Gastrocnemius medialis (tissue), 4 donors: ENCODE measurements around the gene NFIA. TPM values are rescaled to one million over a fixed set of nuclear protein-coding genes. Genes with fewer than 3 reads are reported as not detected.

Source experiments
- ATAC-seq, 2 donors: fragments of 150-250 bp; one replicate each; pipeline ENCODE4 v1.9.1; 2016
- DNase-seq, 2 donors: peaks; one replicate each; pipeline ENCODE4 v3.0.0-alpha.2; 2019
- H3K27ac ChIP-seq, 4 donors: fragments of 200-600 bp; sonication (generic); 1 replicate in 1 of 4; 2 replicates in 3 of 4; pipeline ENCODE4 v1.5.1; 2016 to 2018; ENCODE audit warnings: mild to moderate bottlenecking in 2 of 4, moderate library complexity in 1 of 4
- H3K27me3 ChIP-seq, 3 donors: fragments of 200-600 bp; sonication (generic) in 2 of 3; 1 replicate in 1 of 3; 2 replicates in 2 of 3; pipeline versions ENCODE4 v1.5.1 to v1.6.0; 2016 to 2019; ENCODE audit warnings: mild to moderate bottlenecking in 1 of 3, moderate library complexity in 1 of 3
- H3K36me3 ChIP-seq, 2 donors: fragments of 200-600 bp; sonication (generic) in 1 of 2; one replicate each; pipeline ENCODE4 v1.5.1; 2017 to 2018
- H3K4me1 ChIP-seq, 2 donors: fragments of 200-600 bp; sonication (generic) in 1 of 2; one replicate each; pipeline ENCODE4 v1.5.1; 2016 to 2017; ENCODE audit warnings: mild to moderate bottlenecking in 2 of 2
- H3K4me3 ChIP-seq, 4 donors: fragments of 200-600 bp; sonication (generic) in 3 of 4; 1 replicate in 1 of 4; 2 replicates in 3 of 4; pipeline ENCODE4 v1.5.1; 2016 to 2019; ENCODE audit warnings: mild to moderate bottlenecking in 2 of 4
- H3K9me3 ChIP-seq, 3 donors: fragments of 200-600 bp; sonication (generic) in 2 of 3; 1 replicate in 1 of 3; 2 replicates in 2 of 3; pipeline ENCODE4 v1.5.1; 2016 to 2019
- CTCF ChIP-seq, 5 experiments: fragments of 450-650 bp in 3 of 5; fragments of 200-600 bp in 2 of 5; sonication (generic) in 2 of 5; IDR thresholded peaks in 4 of 5; conservative IDR thresholded peaks in 1 of 5; 1 replicate in 4 of 5; 2 replicates in 1 of 5; pipeline ENCODE4 v1.5.1; 2016 to 2019; ENCODE audit warnings: antibody characterized with exemption in 5 of 5, mild to moderate bottlenecking in 3 of 5, moderate library complexity in 3 of 5
- POLR2A ChIP-seq, 2 donors: fragments of 450-650 bp; IDR thresholded peaks; one replicate each; pipeline ENCODE4 v1.6.1; 2017; ENCODE audit warnings: antibody characterized with exemption in 2 of 2, mild to moderate bottlenecking in 2 of 2, moderate library complexity in 2 of 2
- in situ Hi-C, 4 donors: fragments of 200-750 bp; cut with MboI; loops; one replicate each; pipeline versions ENCODE4 v1.15.0 to v1.8.0; 2017; ENCODE audit warnings: low sequenced_read_pairs in 4 of 4
- intact Hi-C: fragments of 100-400 bp; cut with DNase I; formaldehyde crosslinking; loops from one replicate; pipeline ENCODE4 v1.15.1; 2023; ENCODE audit warnings: low total_unique reads
- total RNA-seq, 4 donors: library from RNA; depleted of rRNA; stranded (reverse); fragments of >200 nt; gene quantifications; one replicate each; pipeline versions ENCODE4 v1.1.0 to v1.2.3, GENCODE V29; 2016

The NFIA gene
- total RNA-seq, 4 donors from 2014 or later, result 12.9 to 27.0 (median 26.6) TPM

- intact Hi-C loops (loop anchor here (10.0 kb wide), 1 partner anchor 199 kb away; no protein-coding TSS in a partner anchor), in situ Hi-C loops (no loop called here)
- Histone ChIP-seq H3K27ac (peak overlapping the region in 2 of 4 donors; percentile 29 to 51), H3K4me1 (peaks cover 16 to 48% of the 10 kb centered on the region in 2 donors), H3K36me3 (no peaks in the 10 kb centered on the region), H3K4me3 (no peak overlapping the region), H3K9me3 (no peaks in the 10 kb centered on the region), H3K27me3 (no peaks in the 10 kb centered on the region)
- TF ChIP-seq POLR2A (IDR thresholded peaks at IDR 0.05), result no peak
- no peak for TF ChIP-seq CTCF (IDR thresholded peaks at IDR 0.05 in 4 of 5, conservative IDR thresholded peaks at IDR 0.05 in 1 of 5)
- no peak for ATAC-seq
- no peak for DNase-seq
These were observed 361.9 kb downstream of the NFIA start for GRCh38 chr1:61444288-61444687.

- no peak for DNase-seq
- H3K4me1 ChIP-seq, result peaks cover 26 to 59% of the 10 kb centered on the region in 2 donors
- TF ChIP-seq POLR2A (IDR thresholded peaks at IDR 0.05) (no peak), CTCF (IDR thresholded peaks at IDR 0.05 in 4 of 5, conservative IDR thresholded peaks at IDR 0.05 in 1 of 5) (no peak)
- intact Hi-C loops, result loop anchor here (10.0 kb wide), 1 partner anchor 201 kb away; no protein-coding TSS in a partner anchor
- no peaks in the 10 kb centered on the region for H3K27me3 ChIP-seq
- H3K4me3 ChIP-seq, result no peak overlapping the region
- no peaks in the 10 kb centered on the region for H3K9me3 ChIP-seq
- in situ Hi-C loops, result loop anchor here in 1 of 4 donors (5.0 kb wide), 1 partner anchor 398 kb away; no protein-coding TSS in a partner anchor
- no peaks in the 10 kb centered on the region for H3K36me3 ChIP-seq
- H3K27ac ChIP-seq, result peak overlapping the region; percentile 5 to 51 (median 14)
- ATAC-seq, result no peak
These were observed 363.0 kb downstream of the NFIA start for GRCh38 chr1:61445269-61445825.

DNA sequence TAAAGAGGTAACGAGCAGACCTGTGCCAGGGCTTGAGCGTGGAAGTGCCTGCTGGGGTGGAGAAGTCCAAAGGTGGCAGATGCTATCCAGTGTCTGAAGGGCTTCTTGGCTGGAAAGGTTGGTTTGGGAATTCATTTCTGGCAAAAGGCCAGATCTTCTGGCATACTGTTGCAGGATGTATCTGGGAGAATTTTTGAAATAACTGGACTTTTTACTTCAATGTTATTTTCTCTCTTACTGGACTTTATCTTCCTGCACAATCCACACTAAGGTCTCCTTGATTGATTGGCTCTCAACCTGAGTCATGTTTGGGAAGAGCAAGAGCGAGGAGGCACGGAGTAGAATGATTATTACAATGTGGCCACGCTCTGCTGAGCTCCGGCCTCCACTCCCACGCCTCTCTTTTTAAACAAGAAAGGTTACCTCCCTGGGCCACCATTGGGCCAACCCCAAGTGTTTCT is 364.2 kb downstream of the NFIA start:
- ATAC-seq, result no peak
- H3K4me1 ChIP-seq, result peaks cover 38 to 63% of the 10 kb centered on the region in 2 donors
- DNase-seq, result no peak
- H3K4me3 ChIP-seq, result no peak overlapping the region
- intact Hi-C loops (loop anchor here (10.0 kb wide), 1 partner anchor 202 kb away; no protein-coding TSS in a partner anchor), in situ Hi-C loops (loop anchor here in 1 of 4 donors (5.0 kb wide), 1 partner anchor 399 kb away; no protein-coding TSS in a partner anchor)
- H3K9me3 ChIP-seq, result no peaks in the 10 kb centered on the region
- H3K27me3 ChIP-seq, result no peaks in the 10 kb centered on the region
- H3K27ac ChIP-seq, result peak overlapping the region in 3 of 4 donors; percentile 24 to 82 (median 73)
- TF ChIP-seq CTCF (IDR thresholded peaks at IDR 0.05 in 4 of 5, conservative IDR thresholded peaks at IDR 0.05 in 1 of 5) (no peak), POLR2A (IDR thresholded peaks at IDR 0.05) (no peak)
- H3K36me3 ChIP-seq, result no peaks in the 10 kb centered on the region

- no peaks in the 10 kb centered on the region for H3K36me3 ChIP-seq
- H3K4me3 ChIP-seq, result no peak overlapping the region
- TF ChIP-seq POLR2A (IDR thresholded peaks at IDR 0.05) (no peak), CTCF (IDR thresholded peaks at IDR 0.05 in 4 of 5, conservative IDR thresholded peaks at IDR 0.05 in 1 of 5) (no peak)
- DNase-seq (no peak), ATAC-seq (no peak)
- no peaks in the 10 kb centered on the region for H3K9me3 ChIP-seq
- peak overlapping the region; percentile 24 to 82 (median 74) for H3K27ac ChIP-seq
- peaks cover 46 to 64% of the 10 kb centered on the region in 2 donors for H3K4me1 ChIP-seq
- in situ Hi-C loops (loop anchor here in 1 of 4 donors (5.0 kb wide), 1 partner anchor 400 kb away; no protein-coding TSS in a partner anchor), intact Hi-C loops (loop anchor here (10.0 kb wide), 1 partner anchor 203 kb away; no protein-coding TSS in a partner anchor)
- H3K27me3 ChIP-seq, result no peaks in the 10 kb centered on the region
These were observed 365.0 kb downstream of the NFIA start for GRCh38 chr1:61447106-61447967.
